IPS-NIHi7 (cell line): Measurements from ENCODE around the gene LRRK1.
A peak's percentile ranks its signal among the peaks of the same experiment; 100 is the strongest.

Source experiments
- DNase-seq: peaks from one replicate; pipeline ENCODE4 v3.0.0; 2012; ENCODE audit warnings: mixed read lengths; ENCODE audit errors: extremely low spot score

Gene LRRK1

DNA sequence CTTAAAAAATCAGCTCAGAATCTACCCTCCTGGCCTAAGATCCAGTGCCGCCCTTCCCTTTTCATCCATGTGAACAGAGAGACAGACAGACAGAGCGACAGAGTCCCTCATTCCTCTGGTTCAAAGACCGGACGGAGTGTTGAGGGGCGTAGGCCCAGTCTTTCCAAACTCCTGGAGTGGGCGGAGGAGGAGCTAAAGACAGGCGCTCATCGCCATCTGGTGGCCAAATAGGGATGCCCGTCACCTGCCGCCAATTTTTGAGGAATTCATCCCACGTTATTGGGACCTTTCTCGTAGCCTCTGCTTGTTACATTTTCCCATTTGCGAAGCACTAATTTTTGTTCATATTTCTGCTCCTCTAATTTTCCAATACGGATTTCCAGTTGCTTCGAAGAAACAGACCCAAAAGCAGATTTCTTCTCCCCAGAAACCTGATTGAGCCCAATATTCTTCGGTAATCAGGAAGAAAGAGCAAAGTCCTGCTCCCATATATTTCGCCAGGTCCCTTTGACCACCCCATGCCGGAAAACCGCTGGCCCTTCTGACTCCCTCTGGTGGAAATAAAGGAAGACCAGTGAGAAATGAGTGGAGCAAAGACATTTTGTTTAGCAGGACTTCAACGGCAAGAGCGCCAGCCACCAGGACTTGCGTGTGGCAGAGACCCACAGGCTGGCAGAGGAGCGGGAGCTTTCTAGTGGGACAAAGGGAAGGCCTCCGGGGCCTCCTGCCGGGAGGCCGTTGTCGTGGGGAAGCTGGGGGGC lies 88.0 kb downstream of the LRRK1 start:
- peak; percentile 93 for DNase-seq

DNA sequence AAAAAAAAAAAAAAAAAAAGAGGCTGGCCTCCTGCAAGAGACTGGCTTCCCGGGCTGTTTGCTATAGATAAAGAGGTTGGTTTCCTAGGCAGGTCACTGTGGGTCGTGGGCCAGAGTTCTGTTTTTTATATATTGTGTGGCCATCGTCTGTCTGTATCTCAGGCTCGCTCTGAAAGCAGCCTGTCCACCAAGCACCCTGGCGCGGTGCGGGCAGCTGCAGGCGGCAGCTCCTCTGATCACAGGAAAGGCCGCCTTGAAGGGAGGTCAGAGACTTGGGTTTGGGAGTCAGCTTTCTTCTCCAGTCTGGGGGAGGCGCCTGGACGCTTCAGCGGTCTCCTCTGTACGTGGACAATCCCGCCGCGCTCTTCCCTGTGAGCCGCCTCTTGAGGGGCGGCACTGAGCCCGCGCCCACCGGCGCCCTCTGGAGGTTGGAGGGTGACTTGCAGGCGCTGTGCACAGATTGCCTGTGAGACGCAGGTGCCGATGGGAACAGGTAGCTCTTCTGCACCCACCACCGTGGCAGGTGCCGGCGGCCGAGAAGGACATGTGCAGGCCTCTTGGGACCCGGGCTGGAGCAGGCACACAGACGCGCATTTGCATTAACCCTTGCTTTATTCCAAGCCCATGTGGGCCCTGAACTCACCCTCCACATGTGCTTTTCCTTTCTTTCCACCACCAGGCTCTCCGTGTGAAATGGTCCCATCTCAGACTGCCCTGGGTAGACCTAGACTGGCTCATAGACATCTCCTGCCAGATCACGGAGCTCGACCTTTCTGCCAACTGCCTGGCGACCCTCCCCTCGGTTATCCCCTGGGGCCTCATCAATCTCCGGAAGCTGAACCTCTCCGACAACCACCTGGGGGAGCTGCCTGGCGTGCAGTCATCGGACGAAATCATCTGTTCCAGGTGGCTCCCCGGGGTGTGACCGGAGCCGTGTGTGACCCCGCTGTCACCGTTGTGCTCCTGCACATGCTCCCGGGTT lies 89.3 kb downstream of the LRRK1 start:
- peak; percentile 91 for DNase-seq

DNA sequence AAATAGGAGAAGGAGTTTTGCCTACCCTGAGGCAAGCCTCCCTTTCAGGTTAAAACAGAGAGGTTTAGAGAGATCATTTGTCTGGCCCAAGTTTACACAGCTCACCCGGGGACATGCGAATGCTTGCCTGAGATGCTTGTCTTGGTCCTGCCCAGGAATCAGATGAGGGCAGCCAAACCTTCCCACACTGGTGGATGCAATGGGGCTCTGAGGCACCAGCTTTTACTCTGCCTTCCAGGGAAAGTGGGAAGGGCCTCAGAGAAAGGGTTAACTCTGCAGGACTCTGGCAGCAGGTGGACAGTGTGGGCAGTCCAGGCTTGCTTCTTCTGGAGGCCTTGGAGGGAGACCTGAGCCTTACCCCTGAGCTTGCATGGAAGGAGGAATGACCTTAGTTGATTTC lies 90.0 kb downstream of the LRRK1 start:
- DNase-seq, result no peak

DNA sequence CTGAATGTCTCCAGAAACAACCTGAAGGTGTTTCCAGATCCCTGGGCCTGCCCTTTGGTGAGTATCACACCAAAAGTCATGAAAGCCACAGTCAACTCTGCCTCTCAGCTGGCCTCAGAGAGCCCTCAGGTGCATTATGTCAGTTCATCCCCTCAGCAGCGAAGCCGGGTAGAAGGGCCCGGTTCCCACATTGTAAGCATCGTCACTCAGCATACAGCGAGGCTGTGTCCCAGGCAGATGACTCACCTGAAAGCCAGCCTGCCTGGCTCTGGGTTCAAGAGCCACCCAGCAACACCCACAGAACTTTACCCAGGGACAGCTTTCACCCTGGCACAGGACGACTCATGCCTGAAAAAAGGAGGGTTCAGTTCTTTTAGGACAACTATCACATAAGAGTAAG lies 91.6 kb downstream of the LRRK1 start:
- DNase-seq, result no peak

DNA sequence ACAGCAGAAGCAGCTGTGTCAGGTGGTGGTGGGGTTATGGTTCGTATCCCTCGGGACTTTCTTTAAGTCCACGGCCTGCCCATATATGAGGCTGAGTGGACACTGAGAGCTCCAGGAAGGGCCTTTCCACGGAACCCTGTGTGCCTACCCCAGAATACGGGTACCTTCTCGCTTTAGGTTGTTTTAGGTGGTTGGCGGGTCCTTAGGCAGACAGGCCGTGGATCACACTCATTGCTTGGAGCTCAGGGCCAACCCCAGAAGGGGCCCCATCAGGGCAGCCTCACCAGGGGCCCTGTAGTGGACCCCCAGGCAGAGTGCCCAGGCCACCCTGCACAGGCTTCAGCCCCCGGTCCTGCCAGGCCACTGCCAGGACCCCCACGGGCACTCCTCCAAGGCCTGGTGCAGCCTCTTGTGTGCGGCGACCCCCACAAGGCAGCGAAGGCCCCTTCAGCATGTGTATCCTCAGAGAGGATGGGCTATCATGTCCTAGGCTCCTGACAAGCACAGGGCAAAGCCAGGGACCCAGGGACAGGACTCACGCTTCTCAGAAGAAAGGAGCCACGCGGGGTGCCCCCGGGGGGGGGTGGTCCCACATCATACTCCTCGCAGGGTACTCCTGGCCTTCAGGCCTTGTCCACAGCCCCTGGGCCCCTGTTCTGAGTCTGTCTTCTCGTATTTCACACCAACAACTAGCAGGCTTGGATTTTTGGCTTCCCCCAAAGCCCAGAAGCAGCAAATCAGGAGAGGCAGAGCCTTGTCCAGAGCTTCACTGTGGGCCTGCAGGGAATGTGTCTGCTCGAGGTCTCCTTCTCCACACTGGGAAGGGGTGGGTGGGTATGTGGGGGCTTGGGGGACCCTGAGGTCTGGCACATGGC lies 93.4 kb downstream of the LRRK1 start:
- no peak for DNase-seq

DNA sequence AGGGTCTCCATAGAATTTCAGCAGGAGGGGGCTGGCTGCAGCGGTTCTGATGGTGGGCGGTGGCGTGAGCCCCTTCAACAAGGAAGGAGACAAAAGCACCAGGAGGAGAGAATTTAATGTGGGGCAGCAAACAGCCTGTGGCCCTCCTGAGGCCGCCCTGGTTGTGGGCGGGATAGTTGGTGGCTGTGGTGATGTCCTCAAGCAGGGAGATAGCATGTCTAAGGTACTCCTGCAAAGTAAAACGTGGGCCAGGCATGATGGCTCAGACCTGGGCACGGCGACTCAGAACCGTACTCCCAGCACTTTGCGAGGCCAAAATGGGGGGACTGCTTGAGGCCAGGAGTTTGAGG lies 94.0 kb downstream of the LRRK1 start:
- no peak for DNase-seq

DNA sequence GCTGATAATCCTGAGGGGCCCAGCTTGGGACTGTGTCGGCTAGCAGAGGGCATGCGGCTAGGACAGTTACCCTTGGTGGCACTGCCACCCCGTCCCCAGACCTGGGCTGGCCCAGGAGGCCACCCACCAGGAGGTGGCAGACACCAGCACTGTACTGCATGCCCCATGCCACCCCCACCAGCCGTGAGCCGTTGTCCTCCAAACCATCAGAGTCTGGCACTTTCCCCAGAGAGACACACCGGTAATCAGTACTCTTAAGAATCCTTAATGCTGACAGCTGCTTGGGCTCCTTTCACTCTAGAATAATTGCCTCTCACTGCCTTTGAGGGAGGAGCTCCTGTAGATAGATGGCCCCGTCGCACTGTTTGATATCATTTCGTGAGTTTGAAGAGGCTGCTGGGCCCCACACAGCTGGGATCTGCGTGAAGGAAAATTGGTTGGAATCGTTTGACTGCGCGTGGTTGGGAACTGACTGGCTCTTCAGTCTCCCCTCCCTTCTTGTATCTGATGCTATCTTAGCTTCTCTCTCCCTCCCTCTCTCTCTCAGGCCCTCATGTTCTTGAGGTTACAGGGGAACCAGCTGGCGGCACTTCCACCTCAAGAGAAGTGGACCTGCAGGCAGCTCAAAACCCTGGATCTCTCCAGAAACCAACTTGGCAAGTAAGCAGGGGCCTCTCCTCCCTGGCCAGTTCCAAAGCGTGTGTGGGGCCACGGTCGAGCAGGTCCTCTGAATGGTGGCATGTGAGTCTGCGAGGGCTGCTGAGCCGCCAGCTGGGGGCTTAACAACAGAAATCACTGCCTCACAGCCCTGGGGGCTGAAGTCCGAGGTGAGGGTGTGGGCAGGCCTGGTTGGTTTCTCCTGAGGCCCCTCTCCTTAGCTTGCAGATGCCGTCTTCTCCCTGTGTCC lies 94.9 kb downstream of the LRRK1 start:
- DNase-seq, result no peak

DNA sequence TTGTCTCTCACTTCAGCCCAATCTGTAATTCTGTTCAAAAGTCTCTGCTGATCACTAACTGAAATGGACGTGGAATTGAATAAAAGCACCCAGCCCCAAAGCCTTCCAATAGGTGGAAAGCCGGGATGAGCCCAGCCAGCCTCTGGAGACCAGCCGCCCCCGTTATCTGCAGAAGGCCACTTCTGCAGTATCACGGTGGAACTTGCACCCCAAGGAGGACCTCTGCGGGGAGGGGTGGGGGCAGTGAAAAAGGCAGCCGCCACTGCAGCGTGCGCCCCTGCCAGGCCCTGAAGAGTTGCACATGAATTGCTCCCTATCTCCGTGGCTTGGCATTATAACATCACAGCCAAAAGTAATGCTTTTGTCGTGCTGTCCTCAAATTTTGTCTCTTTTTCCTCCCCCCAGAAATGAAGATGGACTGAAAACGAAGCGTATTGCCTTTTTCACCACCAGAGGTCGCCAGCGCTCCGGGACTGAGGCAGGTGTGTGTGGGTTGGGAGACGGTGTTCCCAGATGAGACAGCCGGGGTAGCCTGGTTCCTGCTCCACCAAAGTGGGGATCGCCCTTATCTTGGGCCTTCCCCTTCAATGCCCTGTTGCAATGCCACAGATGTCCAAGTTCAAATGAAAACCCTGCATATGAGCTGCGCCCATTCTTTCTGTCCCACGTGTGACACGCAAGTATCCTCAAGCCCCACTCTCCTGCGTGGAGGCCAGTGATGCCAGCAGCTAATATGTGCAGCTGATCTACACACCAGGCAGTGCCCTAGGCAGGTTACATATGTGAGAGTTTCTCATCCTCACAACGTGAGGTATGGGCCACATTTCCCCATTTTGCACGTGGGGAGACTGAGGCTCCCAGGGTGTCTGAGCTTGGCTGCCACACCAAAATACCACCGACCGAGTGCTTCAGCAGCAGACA lies 96.0 kb downstream of the LRRK1 start:
- DNase-seq, result peak; percentile 89

DNA sequence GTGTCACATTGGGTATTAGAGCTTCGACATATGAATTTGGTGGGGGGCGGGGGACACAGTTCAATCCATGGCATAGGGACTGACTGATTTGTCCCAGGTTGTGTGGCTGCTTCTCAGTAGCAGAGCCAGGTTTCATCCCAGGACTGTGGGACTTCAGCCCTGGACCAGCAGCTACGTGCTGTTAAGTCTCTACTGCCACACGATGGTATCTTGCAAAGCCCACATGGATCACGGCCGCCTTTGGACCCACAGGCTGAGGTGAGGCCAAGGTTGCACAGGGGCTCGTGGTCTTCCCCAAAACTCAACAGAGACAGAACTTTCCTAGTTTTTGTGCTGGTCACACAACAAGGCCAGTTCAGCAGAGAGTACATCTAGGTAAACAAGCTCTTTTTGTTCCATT lies 97.4 kb downstream of the LRRK1 start:
- DNase-seq, result peak; percentile 3

DNA sequence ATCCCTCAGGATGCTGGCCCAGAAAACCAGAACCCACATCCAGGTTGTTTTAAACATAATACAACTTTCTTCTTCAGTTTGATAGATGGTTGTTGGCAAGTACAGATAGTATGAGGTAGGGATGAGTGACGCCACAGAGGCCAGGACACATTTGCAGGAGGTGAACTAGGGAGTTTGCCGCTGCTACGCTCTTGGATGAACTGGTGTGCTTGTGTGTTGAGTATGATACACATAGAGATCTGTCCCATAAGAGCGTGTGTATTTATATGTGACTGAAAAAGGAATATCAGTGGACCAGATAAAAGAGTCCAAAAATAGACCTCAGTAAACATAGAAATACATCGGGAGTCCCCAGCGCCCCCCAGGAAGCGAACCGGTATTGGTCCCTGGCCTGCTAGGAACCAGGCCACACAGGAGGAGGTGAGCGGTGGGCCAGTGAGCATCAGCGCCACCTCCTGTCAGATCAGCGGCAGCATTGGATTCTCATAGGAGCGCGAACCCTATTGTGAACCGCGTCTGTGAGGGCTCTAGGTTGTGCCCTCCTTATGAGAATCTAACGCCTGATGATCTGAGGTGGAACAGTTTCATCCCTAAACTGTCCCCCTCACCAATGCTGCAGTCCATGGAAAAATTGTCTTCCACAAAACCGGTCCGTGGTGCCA lies 98.1 kb downstream of the LRRK1 start:
- peak; percentile 24 for DNase-seq

DNA sequence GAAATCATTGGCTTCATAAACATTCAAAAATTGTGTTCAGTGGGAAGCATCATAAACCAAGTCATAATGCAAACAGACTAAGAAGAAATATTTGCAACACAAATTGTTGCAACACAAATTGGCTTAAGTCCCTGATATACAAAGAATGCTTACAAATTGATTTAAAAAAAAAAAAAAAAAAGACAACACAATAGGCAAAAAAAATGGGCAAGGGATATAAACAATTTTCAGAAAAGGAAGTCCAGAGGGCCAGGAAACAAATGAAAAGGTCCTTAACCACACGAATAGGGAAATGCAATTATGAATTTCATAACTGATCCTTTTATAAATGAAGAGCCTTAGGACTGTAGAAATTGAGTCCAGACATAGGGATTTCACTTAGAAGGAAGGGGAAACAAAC lies 98.9 kb downstream of the LRRK1 start:
- no peak for DNase-seq

DNA sequence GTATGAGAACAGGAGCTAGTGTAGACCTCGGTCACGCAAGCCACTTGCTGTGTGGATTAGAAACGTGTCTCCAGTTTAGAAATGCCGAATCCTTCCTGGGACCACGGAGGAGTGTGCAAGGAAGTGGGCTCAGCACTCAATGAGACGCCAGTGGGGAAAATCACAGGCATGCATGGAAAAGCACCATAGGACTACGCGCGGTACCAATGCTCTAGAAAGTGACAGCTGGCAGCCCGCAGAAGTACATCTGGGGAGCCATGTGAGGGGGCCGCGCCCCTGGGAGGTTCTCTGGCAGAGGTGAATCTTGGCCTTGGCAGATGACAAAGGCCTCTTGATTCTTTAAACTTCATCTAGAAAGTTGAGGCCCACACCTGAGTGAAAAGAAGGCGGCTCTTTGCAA lies 99.3 kb downstream of the LRRK1 start:
- DNase-seq, result peak; percentile 3

DNA sequence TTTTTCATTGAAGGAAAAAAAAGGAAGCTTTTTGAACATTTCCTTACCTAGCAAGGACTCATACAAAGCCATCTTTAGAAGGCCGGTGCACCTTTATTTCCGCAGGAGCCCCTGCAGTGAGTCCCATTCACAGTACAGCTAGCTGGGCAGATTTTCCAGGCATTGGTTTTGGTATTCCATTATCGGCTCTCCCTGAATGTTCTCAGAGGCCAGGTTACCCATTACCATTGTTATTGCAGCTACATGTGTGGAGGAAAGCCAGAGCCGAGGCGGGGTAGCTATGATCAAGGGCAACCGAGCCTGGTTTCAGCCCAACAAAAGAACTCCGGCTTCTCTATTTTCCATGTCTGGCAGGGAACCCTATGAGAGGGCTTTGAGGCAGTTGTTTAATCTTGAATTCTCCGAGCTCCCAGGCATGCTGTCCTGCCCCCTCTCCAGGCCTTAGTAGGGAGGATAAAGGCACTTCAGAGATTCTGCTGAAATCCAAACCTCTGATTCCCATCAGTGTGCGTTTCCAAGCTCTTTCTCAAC lies 100.3 kb downstream of the LRRK1 start:
- DNase-seq, result peak; percentile 6

DNA sequence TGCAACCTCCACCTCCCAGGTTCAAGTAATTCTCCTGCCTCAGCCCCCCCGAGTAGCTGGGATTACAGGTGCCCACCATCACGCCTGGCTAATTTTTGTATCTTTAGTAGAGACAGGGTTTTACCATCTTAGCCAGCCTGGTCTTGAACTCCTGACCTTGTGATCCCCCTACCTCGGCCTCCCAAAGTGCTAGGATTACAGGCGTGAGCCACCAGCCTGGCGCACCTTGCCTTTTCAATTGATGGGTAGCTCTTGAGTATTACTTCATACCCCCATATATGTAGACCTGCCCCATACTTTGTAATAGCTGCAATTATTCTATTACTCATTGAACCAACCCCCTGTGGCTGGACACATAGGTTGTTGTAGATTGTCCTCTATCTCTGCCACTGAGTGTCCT lies 101.3 kb downstream of the LRRK1 start:
- no peak for DNase-seq

DNA sequence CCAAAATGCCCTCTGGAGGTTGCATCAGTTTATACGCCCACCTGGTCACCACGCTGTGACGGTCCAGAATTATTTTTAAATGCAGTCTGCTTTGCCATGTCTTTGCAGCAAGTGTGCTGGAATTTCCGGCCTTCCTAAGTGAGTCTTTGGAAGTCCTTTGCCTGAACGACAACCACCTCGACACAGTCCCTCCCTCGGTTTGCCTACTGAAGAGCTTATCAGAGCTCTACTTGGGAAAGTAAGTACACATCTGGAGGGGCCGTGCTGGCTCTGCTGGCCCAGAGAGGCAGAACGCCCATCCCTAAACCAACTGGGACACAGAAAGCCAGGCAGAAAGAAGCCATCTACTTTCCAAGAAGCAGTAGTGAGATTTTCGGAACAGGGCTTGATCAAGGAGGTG lies 101.8 kb downstream of the LRRK1 start:
- peak; percentile 5 for DNase-seq

DNA sequence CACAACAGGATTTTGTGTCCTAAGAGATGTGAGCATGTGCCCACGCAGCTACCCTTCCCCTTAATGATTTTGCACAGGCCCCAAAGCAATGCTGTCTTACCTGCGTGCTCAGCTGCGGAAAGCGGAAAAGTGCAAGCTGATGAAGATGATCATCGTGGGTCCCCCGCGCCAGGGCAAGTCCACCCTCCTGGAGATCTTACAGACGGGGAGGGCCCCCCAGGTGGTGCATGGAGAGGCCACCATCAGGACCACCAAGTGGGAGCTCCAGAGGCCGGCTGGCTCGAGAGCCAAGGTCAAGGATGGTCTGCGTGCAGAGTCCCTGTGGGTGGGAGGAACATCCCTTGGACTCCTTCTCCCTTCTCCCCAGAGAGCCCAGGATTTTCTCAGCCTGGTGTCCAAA lies 103.1 kb downstream of the LRRK1 start:
- DNase-seq, result no peak

DNA sequence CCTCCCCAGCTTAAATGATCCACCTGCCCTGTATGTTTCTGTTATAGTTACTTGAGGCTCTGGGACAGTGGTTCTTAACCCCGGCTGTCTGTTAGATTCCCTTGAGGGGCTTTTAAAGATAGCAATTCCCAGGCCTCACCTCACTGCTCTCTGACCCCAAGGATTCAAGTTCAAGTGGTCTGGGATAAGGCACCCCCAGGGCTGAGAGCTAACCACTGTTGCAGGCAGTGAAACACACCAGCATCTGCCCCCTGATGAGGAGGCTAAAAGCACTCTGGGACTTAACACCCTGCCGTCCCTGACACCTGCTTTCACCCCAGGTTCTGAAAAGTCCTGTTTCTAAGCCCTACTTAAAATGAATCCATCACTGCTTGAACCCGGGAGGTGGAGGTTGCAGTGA lies 103.7 kb downstream of the LRRK1 start:
- DNase-seq, result no peak

DNA sequence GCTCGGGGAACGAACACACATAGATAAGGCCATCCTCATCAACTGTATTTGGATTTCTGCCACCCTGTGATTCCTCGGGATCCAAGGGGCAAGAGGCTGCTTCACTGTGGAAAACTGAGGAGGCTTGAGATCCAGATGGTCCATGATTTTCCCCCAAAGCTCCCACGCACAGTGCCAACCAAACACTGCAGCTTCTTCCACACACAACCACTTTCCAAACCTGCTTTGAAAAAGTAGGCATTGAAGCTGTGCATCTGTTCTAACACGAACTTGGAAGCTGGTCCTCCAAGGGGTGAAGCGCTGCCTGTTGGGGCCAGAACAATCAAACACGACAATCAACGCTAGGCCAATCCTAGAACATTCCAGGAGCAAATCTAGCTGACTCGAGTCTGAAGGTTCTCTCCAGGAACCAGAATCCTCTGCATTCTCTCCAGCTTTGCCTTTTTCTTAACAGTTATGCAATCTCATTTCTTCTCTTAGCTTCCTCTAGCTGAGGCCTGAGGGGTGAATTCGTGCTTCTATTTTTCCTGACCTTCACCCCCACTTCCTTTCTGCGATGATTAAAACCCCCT lies 104.4 kb downstream of the LRRK1 start:
- no peak for DNase-seq
